ENCODE data around the gene ZC3H18.

DNA sequence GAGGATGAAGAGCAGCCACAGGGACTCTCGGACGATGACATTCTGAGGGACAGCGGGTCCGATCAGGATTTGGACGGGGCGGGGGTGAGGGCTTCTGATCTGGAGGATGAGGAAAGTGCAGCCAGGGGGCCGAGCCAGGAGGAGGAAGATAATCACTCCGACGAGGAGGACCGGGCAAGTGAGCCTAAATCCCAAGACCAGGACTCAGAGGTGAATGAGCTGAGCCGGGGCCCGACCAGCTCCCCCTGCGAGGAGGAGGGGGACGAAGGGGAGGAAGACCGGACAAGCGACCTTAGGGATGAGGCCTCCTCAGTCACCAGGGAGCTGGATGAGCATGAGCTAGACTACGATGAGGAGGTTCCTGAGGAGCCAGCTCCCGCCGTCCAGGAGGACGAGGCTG is 7.0 kb downstream of the ZC3H18 start:
- no peak for TF ChIP-seq YY1 (IDR thresholded peaks at IDR 0.05; ENCODE audit: insufficient read depth, insufficient read length)
- TF ChIP-seq ZNF274 (IDR thresholded peaks at IDR 0.05; ENCODE audit: low read depth, low read length), result no peak
